Suppressor macrophage treated with lipopolysaccharide for 4 hours (primary cell): ENCODE results near the gene TNFRSF25.
"Not testable (repeated sequence)": the region's sequence is repeated elsewhere in the genome, so short reads cannot be mapped to it uniquely, and the experiment has no call there.

Experiments used
- DNase-seq: peaks from one replicate; pipeline ENCODE4 v3.0.0-alpha.2; 2020

The TNFRSF25 gene

DNA sequence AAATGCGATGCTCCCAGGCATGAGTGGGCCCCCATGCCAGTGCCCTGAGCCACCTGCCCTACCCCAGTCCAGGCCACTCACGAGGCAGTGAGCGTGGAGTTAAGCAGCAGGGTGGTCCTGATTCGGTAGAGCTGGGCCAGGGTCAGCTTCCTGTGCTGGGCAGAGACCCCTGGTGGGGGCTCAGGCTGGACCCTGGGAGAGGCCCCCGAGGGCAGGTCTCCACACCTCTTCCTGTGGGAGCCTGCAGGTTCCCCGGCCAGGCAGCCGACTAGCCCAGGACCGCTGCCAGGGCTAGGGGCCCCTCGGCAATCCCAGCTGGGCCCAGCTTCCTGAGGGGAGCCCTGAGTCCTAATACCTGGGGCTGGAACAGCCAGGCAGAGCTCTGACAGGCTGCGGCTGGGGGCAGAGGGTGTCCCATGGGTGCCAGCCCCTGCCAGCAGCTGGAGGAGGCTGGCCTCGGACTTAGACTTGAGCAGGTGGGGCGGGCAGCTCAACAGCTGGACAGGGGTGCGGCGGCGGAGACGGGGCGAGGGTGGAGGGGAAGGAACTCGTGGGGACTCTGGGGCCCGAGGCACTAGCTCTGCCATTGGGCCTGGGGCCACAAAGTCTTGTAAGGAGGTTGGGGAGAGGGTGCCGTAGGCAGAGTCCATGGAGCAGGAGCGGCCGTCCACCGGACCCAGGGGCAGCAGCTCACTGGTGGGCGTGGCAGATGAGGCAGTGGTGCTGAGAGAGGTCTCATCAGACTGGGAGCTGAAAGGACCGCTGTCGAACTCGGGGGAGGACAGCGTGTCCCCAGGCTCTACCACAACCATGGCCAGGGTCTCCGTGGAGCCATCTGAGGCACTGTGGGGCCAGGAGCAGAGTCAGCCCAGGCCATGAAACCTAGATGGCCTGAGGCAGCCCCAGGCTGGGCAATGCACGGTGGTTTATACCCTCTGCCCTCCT, 2.0 kb upstream of the TNFRSF25 start:
- no peak for DNase-seq

- no peak for DNase-seq
These were observed 1.3 kb upstream of the TNFRSF25 start for GRCh38 chr1:6467224-6467623.

DNA sequence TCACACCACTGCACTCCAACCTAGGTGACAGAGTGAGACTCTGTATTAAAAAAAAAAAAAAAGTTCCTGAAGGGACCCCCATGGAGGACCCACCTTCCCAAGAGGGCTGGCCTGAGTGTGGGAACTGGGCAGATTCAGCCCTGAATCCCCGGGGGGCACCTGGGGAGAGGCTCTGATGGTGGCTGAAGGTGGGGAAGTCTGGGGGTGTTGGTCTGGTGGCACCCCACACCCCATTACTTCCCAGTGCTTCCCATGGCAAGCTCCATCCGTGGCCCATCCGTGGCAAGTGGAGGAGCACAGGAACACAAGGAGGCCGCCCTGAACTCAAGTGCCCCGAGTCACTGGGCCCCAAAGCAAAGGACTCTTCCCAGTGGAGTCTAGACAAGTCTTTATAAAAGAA, 778 bp upstream of the TNFRSF25 start:
- DNase-seq = no peak

- no peak for DNase-seq
These were observed 440 bp downstream of the TNFRSF25 start for GRCh38 chr1:6465461-6466005.

GRCh38 chr1:6464915-6465314, 1.1 kb downstream of the TNFRSF25 start:
- DNase-seq = no peak

GRCh38 chr1:6464514-6464836, 1.5 kb downstream of the TNFRSF25 start:
- DNase-seq = no peak

- DNase-seq = no peak
These were observed 2.9 kb downstream of the TNFRSF25 start for GRCh38 chr1:6463120-6463412.

GRCh38 chr1:6462412-6463119, 3.4 kb downstream of the TNFRSF25 start:
- DNase-seq = no peak

GRCh38 chr1:6461538-6462411, 4.2 kb downstream of the TNFRSF25 start:
- DNase-seq = no peak

DNA sequence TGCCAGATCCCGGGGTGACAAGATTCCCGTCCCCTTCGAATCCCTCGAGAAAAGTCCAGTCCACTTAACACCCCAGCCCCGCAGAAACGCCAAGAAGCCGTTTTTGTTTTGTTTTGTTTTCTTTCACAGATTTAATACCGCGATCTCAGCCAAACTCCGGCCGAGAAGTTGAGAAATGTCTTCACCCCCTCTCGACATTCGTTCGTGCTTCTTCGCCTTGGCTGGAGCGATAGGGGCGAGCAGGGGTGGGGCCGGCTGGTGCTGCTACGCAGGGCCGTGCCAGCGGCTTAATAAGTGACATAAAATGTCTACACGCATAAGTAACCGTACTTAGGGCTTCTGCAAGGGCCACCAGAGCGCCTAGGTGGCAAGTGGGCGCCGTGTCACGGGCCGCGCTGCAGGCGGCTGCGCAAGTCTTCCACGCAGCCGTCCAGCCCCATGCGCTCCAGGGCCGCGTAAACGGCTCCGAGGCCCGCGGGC, 4.9 kb downstream of the TNFRSF25 start:
- no peak for DNase-seq

GRCh38 chr1:6460301-6461050, 5.5 kb downstream of the TNFRSF25 start:
- peak; percentile 46 for DNase-seq

DNA sequence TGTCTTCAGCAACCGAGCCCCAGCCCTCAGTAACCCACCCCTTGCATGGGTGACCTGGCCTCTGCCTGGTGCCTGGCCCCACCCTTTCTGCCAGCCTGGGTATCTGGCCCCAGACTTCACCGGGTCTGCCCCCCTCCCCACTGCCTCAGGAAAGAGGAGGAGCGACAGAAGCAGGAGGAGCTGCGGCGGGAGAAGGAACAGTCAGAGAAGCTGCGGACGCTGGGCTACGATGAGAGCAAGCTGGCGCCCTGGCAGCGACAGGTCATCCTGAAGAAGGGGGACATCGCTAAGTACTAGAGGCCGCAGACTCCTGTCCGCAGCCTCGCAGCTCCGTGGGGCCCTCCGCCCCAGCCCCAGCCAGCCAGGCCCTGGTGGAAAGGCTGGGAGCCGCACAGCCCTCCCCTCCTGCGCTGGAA, 6.1 kb downstream of the TNFRSF25 start:
- no peak for DNase-seq

DNA sequence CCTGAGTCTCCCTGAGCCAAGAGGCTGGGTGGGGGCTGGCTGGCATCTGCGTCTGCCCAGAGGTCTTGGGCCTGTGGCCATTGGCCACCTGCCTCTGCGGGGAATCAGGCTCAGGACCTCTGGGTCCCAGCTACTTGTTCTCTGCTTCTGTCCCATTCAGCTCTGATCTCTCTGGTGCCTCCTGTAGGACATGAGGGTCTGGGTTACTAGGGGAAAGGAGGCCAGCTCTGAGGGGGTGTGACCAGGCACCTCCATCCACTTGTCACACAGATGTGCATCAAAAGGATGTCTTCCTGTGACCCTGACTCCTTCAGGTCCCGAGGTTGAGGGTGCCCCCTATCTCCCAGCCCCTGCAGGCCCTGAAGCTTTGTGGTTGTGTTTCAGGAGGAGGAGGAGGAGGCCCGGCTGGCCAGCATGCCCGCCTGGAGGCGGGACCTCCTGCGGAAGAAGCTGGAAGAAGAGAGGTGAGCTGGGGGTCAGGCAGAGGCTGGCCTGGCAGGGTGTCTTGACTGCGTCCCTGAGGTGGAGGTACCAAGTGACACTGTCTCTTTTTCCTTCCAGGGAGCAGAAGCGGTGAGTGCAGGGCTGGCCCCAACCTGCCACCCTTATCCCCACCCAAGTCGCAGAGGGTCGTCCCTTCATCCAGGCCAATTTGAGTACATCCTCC, 9.0 kb downstream of the TNFRSF25 start:
- DNase-seq = no peak

GRCh38 chr1:6455752-6456520, 10.0 kb downstream of the TNFRSF25 start:
- DNase-seq = not testable (repeated sequence)

GRCh38 chr1:6454856-6455751, 10.9 kb downstream of the TNFRSF25 start:
- no peak for DNase-seq

DNA sequence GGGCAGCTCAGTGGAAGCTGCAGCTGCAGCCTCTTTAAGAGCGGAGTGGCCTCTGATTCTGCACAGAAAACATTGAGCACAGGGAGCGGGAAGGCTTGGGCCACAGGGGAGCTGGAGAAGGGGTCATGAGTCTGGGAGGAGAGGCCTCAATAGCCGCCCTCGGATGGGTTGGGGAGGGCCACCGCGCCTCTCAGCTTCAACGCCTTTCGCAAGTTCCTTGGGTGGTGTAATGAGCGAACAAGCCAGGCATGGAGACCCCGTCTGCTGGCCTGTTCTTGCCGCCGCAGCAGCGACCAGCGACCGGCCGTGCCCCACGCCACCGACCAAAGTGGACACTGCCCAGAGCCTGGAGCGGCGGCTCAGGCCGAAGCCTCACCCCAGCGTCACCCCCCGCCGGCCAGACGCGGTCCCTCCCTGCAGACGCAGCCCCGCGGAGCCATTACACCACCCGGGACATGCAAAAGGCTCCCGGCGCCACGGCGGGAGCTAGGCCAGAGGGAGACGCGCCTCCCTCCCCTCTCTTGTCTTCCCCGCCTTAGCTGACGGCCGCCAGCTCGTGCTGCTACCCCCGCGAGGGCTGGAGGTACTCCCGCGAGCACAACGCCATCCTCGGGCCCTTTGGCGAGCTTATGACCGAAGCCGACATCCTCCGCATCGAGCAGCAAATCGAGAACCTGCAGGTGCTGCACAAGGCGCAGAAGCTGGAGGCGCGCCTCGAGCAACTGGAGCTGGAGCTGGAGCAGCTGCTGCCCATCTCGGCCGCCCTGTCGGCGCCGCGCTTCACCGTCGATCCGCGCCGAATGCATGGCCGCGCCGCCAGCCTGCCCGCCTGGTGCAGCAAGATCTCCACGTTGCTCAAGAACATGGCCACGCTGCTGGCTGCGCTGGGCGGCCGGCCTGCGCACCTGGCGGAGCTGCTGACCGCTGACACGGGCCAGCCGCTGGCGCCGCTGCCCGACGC, 11.8 kb downstream of the TNFRSF25 start:
- not testable (repeated sequence) for DNase-seq

GRCh38 chr1:6450943-6451373, 15.0 kb downstream of the TNFRSF25 start:
- no peak for DNase-seq

- DNase-seq = not testable (repeated sequence)
These were observed 15.5 kb downstream of the TNFRSF25 start for GRCh38 chr1:6450486-6450885.
